Adrenal gland (tissue), 5 donors: ENCODE results near the gene RNF215.

Experiments used
- CTCF ChIP-seq, 6 experiments: fragments of 450-650 bp in 4 of 6; fragments of 200-600 bp in 2 of 6; sonication (generic) in 1 of 6; IDR thresholded peaks; 1 replicate in 5 of 6; 2 replicates in 1 of 6; pipeline versions ENCODE4 v1.5.1 to v1.8.0; 2016 to 2021; ENCODE audit warnings: antibody characterized with exemption in 6 of 6, mild to moderate bottlenecking in 2 of 6, moderate library complexity in 1 of 6
- POLR2A ChIP-seq, 2 donors: fragments of 450-650 bp; IDR thresholded peaks; one replicate each; pipeline ENCODE4 v1.6.1; 2017; ENCODE audit warnings: antibody characterized with exemption in 2 of 2, mild to moderate bottlenecking in 2 of 2, moderate library complexity in 1 of 2
- donor health status: DM: no; HTN: no; CAD: no.

GRCh38 chr22:30427871-30428270, 40.7 kb upstream of the RNF215 start:
- TF ChIP-seq CTCF (IDR thresholded peaks at IDR 0.05) (no peak), POLR2A (IDR thresholded peaks at IDR 0.05) (no peak)
